ENCODE measurements around the gene KLK13. TPM values are rescaled to one million over a fixed set of nuclear protein-coding genes. Genes with fewer than 3 reads are reported as not detected.
A peak's percentile ranks its signal among the peaks of the same experiment; 100 is the strongest.

Gene KLK13
- total and polyA plus RNA-seq, 2 of the 13 experiments (the other 11 are each of a cell fraction or from before 2014, with no cell fraction given): 0.09 TPM; not detected in 1

DNA sequence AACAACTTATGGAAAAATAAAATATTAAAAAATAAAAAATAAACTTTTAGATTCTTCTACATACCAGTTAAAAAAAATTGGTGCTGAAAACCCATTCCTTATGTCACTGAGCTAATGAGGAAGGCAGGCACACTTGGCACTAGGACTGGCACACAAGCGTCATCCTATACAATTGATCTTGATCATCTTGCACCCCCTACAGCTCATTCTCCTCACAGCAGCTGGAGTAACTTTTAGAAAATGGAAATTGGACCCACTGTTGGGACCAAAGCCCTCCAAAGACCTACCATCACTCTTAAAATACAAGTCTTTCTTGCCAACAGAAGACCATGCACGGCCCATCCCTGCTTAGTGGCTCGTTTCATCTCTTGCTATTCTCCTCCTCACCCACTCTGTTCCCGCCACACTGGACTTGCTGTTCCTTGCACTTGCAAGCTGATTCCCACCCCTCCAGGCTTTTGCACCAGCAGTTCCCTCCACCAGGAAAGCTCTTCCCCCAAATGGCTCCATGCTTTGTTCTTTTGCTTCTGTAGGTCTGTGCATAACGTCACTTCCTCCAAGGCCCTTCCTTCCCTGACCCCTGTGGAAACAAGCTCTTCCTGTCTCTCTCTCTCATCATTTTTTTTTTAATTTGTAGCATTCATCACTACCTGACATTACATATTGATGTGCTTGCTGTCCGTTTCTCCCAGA, 31.7 kb upstream of the KLK13 start:
- no peak for FAIRE-seq
- Histone ChIP-seq H3K4me1 (ENCODE audit: insufficient read depth, low read length) (peaks cover 17% of the 10 kb centered on the region), H3K27me3 (ENCODE audit: control insufficient read depth in 1 of 2, insufficient read depth in 2 of 2, low read length in 2 of 2) (peaks cover 0 to 1% of the 10 kb centered on the region in 2 experiments; a peak in 2 of 5 replicates), H3K4me2 (ENCODE audit: low read depth, low read length) (no peak overlapping the region), H2AFZ (ENCODE audit: low read length) (no peak overlapping the region), H3K36me3 (replicated peaks in 1 of 2; ENCODE audit: control insufficient read depth in 1 of 2, insufficient read depth in 2 of 2, low read length in 2 of 2) (peaks cover 2 to 9% of the 10 kb centered on the region in 2 experiments; a peak in 3 of 5 replicates), H4K20me1 (ENCODE audit: insufficient read depth, low read length) (0 out of 2 replicates have a peak, but pooled peaks cover 2% of the 10 kb centered on the region), H3K9me3 (ENCODE audit: low read length) (no peaks in the 10 kb centered on the region), H3K27ac (ENCODE audit: extremely low read length, insufficient read depth, low read length) (no peak overlapping the region), H3K4me3 (replicated peaks in 1 of 3; ENCODE audit: insufficient read depth in 1 of 3, low read depth in 2 of 3, low read length in 3 of 3) (no peak overlapping the region), H3K9ac (ENCODE audit: insufficient read depth, low read depth, low read length) (no peak overlapping the region), H3K79me2 (ENCODE audit: insufficient read depth, low read length) (no peaks in the 10 kb centered on the region)
- no TSS peak for BruUV-seq (replicated peaks)
- intact Hi-C loops (cut with micrococcal nuclease; ENCODE audit: unreplicated experiment): no loop called here
- ATAC-seq: no peak
- CTCF ChIA-PET (ENCODE audit: low intra/inter-chr PET ratio, low total read pairs): interaction anchor here (1.1 to 2.9 kb wide), 2 partner anchors 75 to 80 kb away, joined by 3 to 16 read pairs; no protein-coding TSS in a partner anchor
- WGBS (ENCODE audit: low lambda C conversion rate): 96% methylated on average over 6 of the region's 6 CpGs
- DNase-seq (ENCODE audit: low spot score): no peak
- POLR2A ChIA-PET: no interaction called here
- in situ Hi-C loops (cut with HindIII; ENCODE audit: extremely low pct_ligation_motif_present, low pct_unique_long_range_greater_than_20kb): loop anchor here (25.0 kb wide), 1 partner anchor 159 kb away; no protein-coding TSS in a partner anchor
- TF ChIP-seq ZBTB8A (CRISPR knock-in tag; IDR thresholded peaks at IDR 0.05; ENCODE audit: borderline replicate concordance, low read depth) (no peak), KLF6 (CRISPR knock-in tag; IDR thresholded peaks at IDR 0.05) (no peak), PRPF4 (IDR thresholded peaks at IDR 0.05; ENCODE audit: low read depth, low read length, poor library complexity, severe bottlenecking) (no peak), HCFC1 (IDR thresholded peaks at IDR 0.05; ENCODE audit: low read depth, low read length) (no peak), MAFG (CRISPR knock-in tag; IDR thresholded peaks at IDR 0.05) (no peak), SIN3B (IDR thresholded peaks at IDR 0.05; ENCODE audit: low read length) (no peak), ZNF564 (CRISPR knock-in tag; IDR thresholded peaks at IDR 0.05) (no peak), XRCC5 (optimal IDR thresholded peaks at IDR 0.05; ENCODE audit: low read length) (peak; percentile 8), SOX13 (IDR thresholded peaks at IDR 0.05) (no peak), SOX13 (CRISPR knock-in tag; conservative IDR thresholded peaks at IDR 0.05 in 1 of 2, IDR thresholded peaks at IDR 0.05 in 1 of 2) (no peak), ZNF441 (CRISPR knock-in tag; IDR thresholded peaks at IDR 0.05; ENCODE audit: borderline replicate concordance) (no peak), NFE2L1 (CRISPR knock-in tag; IDR thresholded peaks at IDR 0.05; ENCODE audit: borderline replicate concordance) (no peak), POLR2G (IDR thresholded peaks at IDR 0.05; ENCODE audit: low read depth, low read length) (0 out of 2 replicates have a peak, but pooled peaks have one; percentile 25), SATB2 (CRISPR knock-in tag; IDR thresholded peaks at IDR 0.05) (no peak), STAG1 (CRISPR knock-in tag; IDR thresholded peaks at IDR 0.05) (0 out of 2 replicates have a peak, but pooled peaks have one; percentile 5)
- TF ChIP-seq, protein P1, sequence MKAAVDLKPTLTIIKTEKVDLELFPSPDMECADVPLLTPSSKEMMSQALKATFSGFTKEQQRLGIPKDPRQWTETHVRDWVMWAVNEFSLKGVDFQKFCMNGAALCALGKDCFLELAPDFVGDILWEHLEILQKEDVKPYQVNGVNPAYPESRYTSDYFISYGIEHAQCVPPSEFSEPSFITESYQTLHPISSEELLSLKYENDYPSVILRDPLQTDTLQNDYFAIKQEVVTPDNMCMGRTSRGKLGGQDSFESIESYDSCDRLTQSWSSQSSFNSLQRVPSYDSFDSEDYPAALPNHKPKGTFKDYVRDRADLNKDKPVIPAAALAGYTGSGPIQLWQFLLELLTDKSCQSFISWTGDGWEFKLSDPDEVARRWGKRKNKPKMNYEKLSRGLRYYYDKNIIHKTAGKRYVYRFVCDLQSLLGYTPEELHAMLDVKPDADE (CRISPR knock-in tag; IDR thresholded peaks at IDR 0.05): no peak
- TF ChIP-seq, protein P2, sequence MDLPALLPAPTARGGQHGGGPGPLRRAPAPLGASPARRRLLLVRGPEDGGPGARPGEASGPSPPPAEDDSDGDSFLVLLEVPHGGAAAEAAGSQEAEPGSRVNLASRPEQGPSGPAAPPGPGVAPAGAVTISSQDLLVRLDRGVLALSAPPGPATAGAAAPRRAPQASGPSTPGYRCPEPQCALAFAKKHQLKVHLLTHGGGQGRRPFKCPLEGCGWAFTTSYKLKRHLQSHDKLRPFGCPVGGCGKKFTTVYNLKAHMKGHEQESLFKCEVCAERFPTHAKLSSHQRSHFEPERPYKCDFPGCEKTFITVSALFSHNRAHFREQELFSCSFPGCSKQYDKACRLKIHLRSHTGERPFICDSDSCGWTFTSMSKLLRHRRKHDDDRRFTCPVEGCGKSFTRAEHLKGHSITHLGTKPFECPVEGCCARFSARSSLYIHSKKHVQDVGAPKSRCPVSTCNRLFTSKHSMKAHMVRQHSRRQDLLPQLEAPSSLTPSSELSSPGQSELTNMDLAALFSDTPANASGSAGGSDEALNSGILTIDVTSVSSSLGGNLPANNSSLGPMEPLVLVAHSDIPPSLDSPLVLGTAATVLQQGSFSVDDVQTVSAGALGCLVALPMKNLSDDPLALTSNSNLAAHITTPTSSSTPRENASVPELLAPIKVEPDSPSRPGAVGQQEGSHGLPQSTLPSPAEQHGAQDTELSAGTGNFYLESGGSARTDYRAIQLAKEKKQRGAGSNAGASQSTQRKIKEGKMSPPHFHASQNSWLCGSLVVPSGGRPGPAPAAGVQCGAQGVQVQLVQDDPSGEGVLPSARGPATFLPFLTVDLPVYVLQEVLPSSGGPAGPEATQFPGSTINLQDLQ (CRISPR knock-in tag; IDR thresholded peaks at IDR 0.05): no peak
- TF ChIP-seq, protein P3, sequence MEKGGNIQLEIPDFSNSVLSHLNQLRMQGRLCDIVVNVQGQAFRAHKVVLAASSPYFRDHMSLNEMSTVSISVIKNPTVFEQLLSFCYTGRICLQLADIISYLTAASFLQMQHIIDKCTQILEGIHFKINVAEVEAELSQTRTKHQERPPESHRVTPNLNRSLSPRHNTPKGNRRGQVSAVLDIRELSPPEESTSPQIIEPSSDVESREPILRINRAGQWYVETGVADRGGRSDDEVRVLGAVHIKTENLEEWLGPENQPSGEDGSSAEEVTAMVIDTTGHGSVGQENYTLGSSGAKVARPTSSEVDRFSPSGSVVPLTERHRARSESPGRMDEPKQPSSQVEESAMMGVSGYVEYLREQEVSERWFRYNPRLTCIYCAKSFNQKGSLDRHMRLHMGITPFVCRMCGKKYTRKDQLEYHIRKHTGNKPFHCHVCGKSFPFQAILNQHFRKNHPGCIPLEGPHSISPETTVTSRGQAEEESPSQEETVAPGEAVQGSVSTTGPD (CRISPR knock-in tag; IDR thresholded peaks at IDR 0.05): no peak
- TF ChIP-seq, protein P4, sequence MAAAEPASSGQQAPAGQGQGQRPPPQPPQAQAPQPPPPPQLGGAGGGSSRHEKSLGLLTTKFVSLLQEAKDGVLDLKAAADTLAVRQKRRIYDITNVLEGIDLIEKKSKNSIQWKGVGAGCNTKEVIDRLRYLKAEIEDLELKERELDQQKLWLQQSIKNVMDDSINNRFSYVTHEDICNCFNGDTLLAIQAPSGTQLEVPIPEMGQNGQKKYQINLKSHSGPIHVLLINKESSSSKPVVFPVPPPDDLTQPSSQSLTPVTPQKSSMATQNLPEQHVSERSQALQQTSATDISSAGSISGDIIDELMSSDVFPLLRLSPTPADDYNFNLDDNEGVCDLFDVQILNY (CRISPR knock-in tag; conservative IDR thresholded peaks at IDR 0.05): no peak
